UCSD-AML1 (cell line): ENCODE data around the gene FHIT.

Experiments
- DNase-seq: peaks from one replicate; lab custom pipeline; 2025; ENCODE audit not compliant: unreplicated experiment; lab: John Stamatoyannopoulos, UW

The FHIT gene

DNA sequence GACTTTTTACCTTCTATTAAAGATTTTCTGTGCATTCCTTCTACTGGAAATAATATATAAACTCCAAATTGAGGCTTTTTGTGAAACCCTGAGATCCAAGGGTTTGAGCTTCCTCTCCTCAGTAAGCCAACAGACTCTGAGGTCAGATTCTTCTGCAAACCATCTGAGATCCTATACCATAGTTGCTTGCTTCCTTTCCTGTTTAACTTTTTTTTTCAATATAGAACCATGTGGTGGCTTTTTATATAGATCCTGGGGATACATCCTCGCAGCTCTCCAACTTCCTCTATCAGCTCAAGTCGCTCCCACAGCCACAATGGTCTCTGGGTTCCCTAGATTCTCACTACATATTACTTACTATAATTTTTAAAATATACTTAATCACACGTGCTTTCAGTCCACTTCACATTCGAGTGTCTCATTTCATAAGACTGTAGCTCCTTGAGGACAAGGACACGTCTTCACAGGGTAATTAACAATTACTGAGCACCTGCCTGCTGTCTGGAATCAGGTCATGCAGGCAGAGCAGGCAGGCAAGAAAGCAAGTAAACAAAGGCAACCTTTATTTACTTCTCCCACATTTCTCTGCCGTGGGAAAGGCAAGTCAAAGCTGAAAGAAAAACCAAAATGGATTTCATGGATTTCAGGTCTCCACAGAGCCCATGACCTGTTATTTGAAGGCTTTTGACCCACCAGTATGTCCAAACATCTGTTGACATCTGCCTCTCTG is 941.5 kb downstream of the FHIT start:
- DNase-seq = no peak

DNA sequence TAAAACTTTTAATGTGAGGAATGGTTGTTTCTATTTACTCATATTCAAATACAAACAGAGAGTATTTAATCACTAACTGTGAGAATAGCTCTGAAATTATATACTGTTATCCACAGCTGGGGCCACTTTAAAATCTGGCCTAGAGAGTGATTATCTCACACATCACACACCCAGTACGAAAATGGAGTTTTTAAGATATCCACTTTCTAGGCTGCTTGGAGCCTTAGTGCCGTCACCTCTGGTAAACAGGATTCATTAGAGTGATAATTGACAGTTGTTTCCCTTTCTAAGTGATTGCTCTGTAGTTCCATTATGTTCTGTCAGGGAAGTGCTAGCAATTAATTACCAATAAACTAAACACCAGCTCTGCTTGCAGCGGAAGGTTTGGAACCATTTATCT is 942.4 kb downstream of the FHIT start:
- no peak for DNase-seq

DNA sequence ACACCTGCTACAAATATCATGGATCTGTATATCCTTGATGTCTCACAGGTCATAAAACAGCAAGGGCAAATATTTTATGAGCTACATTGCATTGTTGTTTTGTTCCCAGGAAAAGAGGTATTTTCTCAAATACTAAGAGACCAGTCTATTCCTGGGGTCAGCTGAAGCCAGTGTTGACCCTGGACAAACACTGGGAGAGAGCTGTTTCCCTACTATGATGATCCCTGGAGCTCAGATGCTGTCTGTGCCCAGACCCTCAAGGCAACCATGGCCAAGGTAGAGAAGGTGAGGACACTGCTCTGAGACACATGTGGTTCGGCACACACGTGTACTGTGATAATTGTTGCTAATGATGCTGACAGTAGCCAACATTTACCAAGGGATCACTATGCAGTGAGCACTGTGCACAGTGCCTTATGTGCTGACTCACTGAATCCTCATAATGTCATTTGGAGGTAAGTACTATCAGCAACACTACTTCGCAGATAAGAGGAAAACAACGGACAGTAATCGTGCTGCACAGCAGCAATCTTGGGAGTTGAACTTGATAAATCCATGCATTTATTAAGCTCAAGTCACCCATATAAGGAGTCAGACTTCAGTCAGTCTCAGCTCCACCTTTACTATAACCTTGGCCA is 943.6 kb downstream of the FHIT start:
- no peak for DNase-seq

DNA sequence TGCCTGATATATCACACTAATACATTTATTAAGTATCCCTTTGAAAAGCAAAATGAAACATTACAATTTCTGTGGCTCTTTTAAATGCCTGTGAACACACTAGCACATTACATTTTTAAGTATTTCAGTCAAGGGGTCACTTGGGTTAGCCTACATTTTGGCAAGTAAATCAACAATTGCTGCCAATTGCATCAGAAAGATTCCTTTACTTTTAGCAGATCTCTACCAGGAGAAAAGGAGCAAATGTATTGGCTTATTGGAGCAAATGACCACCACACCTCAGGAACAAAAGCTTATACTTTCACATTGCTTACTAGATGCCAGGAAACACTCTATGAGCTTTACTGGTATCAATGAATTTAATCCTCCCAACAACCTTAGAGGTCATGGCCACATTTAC is 947.1 kb downstream of the FHIT start:
- DNase-seq = no peak

DNA sequence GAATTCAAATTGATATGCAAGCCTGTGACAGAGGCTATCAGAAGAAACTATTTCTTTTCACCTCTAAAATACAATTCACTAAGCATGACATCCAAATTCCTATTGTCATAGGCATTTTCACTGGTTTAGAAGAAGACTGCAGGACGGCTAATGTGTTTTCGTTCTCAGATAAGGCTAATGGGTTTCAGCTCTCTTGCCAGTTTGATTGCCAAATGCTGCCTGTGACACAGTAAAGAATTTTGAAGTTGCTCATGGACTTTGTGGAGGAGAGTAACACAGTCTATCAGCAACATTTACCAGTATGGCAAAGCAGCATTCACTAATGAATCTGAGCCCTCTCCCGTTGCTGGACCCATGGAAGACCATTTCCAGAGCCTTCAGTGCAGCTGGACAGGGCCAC is 948.1 kb downstream of the FHIT start:
- no peak for DNase-seq

DNA sequence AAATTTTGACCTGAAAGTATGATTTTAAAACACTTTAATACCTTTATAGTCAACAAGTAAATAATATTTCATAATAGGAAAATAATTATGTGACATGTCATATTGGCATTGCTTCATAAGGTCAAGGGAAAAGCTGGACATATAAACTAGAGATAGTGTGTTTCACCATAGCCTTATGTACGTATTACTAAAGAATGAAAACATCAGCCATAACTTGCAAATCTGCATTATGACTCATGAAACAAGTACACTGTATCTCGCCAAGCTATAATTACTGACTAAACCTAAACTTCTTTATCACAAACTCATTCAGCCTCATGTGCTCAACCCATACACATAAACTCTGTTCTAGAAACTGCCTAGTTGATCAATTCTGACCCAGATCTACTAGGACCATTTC is 950.1 kb downstream of the FHIT start:
- DNase-seq = no peak

DNA sequence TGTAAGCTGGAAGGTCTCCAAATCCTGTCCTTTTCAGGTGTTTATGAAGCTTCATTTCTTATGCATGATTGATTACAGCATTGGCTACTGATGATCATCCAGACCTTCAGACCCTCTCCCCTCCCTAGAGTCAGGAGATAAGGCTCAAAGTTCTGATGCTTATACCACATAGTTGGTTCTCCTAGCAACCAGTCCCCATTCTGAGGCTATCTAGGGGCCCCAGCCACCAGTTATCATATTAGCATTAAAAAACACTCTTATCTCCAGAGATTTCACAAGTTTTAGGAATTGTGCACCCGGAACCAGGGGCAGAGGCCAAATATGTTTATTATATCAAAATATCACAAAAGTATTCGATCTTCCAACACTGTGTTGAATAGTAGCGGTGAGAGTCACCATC is 953.1 kb downstream of the FHIT start:
- DNase-seq = no peak

DNA sequence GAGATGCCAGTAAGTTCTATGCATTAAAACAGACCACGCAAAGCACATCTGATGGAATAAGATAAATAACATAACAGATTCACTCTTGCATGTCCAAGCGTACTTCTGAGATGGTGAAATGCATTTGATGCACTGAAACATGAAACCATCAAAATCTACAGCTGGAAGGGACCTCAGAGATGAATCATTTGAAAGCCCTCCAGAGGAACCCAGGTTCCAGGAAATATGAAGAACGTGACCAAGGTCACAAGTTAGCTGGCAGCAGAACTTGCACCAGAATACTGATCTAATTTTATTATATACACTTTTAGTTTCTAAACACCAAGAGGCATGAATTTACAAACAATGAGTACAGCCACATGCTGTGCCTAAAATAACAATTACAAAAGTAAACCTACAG is 957.1 kb downstream of the FHIT start:
- no peak for DNase-seq

DNA sequence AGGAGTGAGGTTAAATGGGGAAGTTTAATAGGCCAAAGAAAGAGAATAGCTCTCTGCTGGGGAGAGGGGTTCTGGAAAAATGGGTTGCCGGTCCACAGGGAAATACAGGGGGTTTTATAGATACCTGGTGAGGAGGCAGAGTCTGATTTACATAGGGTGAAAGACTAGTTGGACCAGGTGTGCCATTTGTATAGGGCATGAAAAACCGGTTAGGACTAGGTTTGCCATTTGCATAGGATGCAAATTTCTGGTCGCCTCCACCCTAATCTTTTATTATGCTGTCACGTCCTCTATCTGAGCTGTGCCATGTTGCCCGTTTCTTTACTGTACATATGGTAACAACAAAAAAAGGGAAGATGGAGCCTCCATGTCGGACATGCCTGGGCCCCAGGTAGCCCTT is 960.1 kb downstream of the FHIT start:
- DNase-seq = no peak

DNA sequence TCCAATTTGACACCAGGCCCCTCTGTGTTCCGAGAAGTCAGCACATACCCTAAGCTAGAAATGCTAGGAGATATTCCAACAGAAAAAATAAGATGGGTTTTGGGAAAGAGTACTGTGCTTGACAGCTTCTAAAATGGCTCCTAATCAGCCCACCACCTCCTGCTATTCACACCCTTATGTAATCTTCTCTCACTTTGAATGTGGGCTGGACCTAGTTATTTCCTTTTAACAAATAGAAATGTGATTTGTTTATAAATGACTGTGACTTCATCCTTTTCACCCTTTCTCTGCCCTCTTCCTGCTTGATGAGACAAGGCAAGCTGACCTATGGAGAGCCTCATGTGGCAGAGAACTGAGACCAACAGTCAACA is 961.1 kb downstream of the FHIT start:
- no peak for DNase-seq

DNA sequence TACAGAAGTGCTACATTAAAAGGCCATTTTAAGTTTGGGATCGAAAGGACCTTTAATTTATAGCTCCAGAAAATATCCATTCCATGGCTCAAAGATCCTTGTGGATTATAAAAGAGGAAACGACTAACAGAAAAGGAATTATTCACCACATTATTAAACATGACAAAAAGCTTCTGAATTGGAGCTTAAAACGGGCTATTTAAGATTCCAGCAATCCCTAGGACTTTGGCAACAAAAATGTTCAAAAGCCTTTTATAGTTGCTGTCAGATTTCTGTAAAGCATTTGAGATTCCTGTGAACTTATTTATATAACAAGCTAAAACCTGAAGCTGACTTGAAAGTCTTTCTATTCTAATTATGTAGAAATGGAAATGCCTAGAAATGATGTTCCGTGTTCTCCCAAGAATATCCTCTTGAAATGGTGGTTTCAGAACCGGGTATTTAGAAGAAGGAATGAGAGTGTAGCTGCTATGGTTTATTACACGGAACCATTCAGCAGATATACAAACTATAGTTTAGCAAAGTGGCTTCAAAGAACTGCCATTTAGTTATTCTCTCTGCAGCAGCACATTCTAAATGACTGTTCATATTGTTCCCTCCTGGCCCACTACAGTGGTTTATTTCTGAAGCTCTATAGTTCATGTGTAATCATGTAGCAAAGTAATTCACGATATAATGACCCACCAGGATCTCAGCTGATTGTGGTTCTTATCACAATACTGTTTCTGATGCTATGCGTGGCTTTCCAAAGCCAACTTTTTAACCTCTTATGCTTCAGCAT is 961.7 kb downstream of the FHIT start:
- DNase-seq = no peak

DNA sequence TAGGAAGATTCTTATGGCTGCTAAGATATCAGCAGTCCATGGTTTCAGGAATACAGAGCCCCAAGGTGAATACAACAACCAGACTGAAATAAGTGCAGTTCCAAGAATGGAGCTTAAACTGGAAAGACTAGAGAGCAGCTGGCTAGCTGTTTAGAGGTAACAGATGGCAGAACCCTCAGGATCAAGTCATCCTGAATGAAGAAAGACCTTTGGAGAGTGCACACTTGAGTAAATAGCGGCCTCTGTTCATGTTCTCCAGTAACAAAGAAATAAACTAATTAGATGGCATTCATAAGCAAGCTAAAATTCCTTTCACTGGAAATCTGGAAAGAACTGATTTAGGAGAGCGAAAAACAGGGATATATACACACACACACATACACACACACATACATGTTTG is 968.4 kb downstream of the FHIT start:
- no peak for DNase-seq

DNA sequence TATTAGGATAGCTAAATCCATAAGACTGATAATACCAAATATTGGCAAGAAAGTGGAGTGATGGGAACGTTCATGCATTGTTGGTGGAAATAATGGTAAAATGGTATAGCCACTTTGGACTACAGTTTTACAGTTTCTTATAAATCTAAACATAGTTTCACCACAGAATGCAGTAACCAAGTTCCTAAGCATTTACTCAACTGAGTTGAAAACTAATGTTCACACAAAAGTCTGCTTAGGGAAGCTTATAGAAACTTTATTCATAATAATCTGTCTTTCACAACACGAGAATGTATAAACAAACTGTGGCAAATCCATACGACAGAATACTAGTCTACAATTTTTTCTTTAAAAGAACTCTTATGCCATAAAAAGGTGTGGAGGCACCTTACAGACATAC is 969.3 kb downstream of the FHIT start:
- no peak for DNase-seq

DNA sequence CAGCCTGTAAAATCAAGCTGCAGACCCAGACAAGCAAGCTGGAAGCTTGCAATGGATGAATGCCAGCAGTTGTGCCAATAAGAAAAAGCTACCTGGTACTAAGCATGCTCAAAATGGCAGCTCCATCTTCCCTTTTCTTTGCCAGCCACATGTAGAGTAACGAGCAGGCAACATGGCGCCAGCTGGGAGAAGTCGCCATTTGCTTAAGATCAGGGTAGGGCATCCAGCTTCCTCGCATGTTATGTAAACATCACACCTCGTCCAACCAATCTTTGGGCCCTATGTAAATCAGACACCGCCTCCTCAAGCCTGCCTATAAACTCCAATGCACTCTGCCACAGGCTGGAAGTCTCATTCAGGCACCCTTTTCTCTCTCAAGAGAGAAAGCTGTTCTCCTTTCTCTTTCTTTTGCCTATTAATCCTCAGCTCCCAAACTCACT is 973.9 kb downstream of the FHIT start:
- DNase-seq = no peak

DNA sequence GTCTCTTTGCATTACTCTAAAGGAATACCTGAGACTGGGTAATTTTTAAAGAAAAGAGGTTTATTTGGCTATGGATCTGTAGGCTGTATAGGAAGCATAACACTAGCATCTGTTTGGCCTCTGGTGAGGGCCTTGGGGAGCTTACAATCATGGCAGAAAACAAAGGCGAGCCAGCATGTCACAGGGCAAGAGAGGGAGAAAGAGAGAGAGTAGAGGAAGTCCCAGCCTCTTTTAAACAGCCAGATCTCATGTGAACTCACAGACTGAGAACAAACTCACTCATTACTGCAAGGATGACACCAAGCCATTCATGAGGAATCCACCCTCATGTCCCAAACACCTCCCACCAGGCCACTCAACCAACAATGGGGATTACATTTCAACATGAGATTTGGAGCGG is 974.6 kb downstream of the FHIT start:
- DNase-seq = no peak

DNA sequence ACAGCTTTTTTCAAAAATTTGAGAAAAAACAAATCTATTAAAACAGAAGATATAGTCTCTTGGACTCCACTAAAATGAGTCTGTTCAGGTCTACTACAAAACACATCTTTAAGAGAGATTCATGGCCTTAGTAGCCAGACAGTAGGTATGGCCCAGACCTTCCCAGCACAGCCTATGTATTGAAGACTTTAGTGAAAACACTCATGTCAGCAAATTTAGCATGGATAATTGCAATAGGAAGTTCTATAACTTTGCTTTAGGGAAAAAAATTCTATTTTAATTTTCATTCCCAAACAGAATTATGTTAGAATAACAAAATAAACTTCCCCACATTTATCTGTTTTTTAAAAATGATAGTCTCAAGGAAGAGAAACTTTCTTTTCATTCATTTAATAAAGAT is 976.6 kb downstream of the FHIT start:
- no peak for DNase-seq

DNA sequence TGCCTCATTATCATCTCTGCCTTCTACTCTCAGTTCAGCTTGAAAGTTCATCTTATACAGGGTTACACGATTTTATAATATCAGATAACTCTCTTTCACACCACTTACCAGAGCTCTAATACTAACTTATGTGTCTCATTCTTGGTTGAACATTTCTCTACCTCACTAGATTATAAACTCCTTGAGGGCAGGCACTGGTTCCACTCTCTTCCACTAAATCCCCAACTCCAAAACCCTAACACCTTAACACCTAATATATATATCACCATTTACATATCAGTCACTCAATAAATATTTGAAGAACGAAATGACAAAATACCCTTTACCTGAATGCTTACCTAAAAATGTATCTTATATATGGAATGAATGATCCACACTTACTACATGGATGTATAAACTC is 977.2 kb downstream of the FHIT start:
- DNase-seq = no peak

DNA sequence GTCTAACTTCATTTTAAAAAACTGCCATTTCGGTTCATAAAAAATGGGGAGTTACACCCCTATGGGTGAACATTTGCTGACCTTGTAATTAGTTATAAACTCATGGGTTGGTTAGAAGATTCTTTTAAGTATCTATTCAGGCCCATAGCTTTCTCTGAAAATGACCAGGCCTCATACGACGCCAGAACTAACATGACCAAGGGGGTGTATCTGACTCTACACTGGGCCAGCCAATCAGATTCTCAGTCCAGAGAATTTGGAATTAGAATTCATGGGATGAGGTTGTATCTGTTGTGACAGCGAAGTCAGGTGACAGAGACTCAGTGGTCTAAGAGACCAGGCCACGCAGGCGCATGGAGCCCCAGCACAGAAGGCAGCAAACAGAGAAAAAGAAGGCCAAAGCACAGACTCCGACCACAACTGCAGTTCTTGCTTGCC is 981.4 kb downstream of the FHIT start:
- DNase-seq = no peak

DNA sequence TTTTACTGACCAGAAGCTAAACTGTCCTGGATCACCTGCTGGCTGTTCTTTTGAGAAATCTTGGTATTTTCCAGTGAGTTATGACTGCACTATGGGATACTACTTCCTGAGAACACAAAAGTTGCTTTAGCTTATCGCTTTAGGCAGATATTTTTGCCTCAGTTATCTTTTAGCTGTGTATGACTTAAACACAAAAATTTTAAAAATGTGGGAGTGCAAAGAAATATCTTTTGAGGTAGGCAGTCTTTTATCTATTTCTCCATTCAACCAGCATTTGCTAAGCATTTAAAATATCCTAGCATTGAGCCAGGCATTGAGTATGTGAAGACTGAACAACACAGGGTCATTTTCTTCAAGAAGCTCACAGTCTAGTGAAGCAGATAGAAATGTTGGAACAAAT is 981.9 kb downstream of the FHIT start:
- DNase-seq = no peak

DNA sequence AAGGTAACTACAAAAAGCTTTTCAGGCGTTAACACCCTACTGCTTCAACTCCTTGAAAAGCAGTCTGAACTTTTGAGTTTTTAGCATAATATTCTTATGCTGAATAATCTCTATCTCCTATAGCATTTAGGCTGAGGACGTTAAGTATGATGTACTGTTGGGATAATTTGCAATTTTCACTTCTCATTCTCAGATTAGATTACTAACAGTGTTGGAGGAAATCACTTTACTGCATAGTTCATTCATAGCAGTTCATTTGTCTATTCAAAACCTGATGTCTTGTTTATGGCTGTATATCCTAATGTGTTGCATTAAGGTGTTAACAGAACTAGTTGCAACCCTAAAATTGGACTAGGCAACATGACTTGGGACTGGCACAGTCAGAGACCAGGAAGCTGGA is 983.1 kb downstream of the FHIT start:
- DNase-seq = no peak

DNA sequence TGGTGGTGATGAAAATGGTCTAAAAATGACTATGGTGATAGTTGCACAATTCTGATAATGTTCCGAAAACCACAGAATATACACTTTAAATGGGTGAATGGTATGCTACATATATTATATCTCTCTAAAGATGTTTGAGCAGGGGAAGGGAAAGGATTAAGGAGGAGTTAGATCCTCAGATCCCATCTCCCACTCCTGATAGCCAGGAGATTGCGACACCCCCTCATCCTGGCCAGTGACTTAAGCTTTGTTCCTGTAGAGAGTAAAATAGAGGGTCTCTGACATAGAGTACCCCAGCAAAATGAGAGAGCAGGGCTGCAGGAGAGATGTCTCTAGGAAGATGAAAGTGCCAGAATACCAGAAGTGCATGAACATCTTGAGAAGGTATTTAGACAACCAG is 984.8 kb downstream of the FHIT start:
- DNase-seq = no peak

DNA sequence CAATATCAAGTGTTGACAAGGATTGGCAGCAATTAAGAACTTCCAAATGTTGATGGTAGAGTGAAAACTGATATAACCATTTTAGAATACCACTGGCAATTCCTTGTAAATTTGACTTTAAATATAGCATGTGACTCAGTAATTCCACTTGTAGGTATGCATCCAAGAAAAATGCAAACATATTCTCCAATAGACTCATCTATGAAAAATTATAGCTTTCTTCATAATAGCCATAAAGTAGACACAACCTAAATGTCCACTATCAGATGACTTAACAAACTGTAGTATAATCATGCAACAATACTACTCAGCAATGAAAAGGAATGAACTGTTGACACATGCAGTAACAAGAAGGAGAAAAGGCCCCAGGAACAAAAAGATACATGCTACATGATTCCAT is 988.1 kb downstream of the FHIT start:
- no peak for DNase-seq
